DMS 273 (cell line): ENCODE results near the gene ABCD4.

ENCODE experiments used
- DNase-seq: peaks from one replicate; lab custom pipeline; 2025; ENCODE audit not compliant: unreplicated experiment; lab: John Stamatoyannopoulos, UW

Gene ABCD4

DNA sequence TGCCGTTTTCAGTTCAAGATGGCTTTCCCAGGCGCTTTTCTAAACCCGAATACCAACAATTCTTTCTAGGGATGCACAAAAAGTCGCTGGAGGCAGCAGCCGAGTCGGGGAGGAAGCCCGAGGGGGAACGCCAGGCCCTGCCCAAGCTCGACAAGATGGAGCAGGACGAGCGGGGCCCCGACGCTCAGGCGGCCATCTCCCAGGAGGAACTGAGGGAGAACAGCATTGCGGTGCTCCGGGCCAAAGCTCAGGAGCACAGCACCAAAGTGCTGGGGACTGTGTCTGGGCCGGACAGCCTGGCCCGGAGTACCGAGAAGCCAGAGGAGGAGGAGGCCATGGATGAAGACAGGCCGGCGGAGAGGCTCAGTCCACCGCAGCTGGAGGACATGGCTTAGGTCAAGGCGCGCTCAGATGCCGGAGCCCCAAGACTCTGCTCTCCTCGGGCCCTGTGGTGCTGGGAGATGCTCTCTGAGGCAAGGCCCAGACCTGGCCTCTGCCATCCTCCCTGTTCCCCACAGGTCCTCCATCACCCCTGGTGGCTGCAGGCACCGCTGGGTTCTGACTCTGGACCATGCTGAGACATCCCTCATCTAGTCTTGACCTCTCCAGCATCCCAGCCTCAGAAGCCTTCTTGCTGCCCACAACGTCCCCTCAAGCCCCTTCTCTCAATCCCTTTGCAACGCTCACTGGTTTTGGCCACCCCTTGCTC is 42.1 kb downstream of the ABCD4 start:
- DNase-seq = no peak

- no peak for DNase-seq
These were observed 43.2 kb downstream of the ABCD4 start for GRCh38 chr14:74259513-74259912.

DNA sequence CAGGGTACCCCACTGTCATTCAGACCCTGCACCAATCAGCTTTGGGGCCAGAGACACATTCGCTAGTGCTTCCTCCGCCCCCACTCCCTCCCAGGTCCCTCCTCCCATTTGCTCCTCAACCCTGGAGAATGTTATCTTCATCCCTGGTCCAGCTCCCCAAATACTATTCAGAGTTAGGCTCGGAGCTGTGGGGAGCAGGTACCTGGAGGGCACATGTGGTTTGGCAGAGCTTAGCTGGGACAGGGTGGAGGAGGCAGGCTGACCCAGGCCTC is 44.0 kb downstream of the ABCD4 start:
- no peak for DNase-seq

DNA sequence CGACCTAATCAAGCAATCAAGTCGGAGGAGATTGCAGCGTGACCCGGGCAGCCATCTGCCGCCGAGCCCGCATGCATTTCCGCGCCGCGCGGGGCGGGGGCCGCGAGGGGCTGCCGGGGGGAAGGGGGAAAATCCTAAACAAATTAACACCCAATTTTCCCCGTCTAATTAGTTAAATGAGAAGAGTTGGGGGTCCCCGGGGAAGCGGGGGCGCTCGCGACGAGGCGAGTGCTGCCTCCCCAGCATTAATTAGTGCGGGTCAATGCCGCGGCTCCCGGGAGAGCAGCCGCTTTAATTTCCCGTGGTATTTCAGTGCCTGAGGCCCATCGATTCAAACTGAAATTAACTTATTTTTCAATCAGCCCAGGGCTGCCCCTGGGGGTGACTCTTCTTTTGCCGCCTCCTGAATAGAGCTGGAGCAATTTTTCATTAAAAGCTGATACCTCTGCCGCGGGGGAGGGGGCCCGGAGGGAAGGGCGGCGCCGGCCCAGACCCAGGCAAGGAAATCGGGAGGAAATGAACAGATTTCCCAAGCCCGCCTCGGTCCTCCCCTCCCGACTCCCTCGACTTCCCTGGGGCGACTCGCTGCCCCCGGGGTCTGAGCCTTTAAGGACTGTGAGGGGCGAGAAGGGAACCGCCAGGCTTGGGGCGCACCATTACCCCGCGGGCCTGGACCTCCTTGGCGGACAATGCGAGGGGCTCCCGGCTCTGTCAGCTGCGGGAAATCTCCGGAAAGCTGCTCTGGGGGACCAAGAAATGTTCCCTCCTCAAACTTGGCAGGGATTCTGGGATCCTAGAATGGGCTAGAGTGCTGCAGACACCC is 44.6 kb downstream of the ABCD4 start:
- DNase-seq = peak; percentile 70

DNA sequence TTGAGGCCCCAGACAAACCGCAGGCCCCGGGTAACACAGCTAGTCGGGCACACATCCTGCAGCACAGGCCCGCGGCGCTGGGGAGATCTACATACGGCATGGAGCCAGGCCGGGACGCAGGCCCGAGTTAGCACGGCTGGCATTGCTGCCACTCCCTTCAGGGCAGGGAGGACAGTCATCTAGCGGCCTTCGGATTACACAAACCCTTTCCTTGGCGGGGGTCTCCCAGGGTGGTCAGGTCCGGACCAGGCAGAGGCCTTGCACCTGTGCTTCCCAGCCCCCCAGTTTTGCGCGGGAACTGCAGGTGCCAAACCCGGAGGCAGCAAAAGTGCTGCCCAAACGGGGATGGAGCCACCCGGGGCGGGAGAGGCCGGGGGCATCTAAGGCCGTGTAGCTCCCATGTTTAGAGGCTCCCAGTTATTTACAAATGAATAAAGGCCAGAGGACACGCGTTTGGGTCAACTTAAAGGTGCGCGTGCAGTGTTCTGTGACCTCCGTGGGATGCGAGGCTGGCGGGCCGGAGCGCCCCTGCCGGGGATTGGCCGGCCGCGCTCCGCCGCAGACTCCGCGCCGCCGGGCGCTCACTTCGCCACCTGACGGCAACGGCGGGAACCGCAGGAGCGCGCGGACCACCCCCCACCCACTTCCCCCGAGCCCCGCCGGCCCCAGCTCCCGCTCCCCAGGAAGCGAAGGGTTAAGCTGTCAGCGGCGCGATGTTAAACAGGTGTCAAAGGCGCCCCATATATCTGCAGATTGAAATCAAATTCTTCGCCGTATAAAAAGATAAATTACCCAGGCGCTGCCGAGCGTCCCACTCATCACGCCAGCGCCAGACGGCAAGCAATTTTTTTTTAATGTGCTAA is 45.4 kb downstream of the ABCD4 start:
- DNase-seq = peak; percentile 87

GRCh38 chr14:74255281-74255680 is 47.5 kb downstream of the ABCD4 start:
- peak; percentile 92 for DNase-seq

DNA sequence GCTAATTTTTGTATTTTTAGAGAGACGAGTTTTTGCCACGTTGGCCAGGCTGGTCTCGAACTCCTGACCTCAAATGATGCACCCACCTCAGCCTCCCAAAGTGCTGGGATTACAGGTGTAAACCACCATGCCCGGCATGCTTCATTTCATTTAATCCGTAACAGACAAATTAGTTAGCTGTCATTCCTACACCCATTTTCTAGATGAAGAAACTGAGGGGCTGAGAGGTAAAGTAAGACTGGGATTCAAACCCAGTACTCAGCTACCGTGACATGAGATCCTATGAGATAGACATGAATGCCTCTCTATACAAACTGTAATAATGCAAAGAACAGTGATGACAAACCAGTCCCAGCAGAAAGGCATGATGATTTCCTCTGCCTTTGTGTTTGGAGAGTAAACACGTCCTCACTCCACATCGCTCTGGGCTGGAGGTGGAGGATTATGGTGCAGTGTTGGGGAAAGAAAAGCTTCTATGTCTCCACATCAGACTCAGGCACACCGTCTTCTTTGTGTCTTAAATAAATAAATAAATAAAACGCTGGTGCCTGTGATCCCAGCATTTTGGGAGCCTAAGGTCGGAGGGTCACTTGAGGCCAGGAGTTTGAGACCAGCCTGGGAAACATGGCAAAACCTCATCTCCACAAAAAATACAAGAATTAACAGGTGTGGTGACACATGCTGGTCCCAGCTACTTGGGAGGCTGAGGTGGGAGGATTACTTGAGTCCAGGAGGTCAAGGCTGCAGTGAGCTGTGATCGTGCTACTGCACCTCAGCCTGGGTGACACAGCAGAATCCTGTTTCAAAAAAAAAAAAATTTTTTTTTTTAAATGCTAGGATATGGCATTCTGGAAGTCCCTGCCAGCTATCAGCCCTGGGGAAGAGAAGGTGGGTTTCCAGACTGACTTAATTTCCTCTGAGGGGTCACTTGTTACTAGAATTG is 53.0 kb downstream of the ABCD4 start:
- no peak for DNase-seq

DNA sequence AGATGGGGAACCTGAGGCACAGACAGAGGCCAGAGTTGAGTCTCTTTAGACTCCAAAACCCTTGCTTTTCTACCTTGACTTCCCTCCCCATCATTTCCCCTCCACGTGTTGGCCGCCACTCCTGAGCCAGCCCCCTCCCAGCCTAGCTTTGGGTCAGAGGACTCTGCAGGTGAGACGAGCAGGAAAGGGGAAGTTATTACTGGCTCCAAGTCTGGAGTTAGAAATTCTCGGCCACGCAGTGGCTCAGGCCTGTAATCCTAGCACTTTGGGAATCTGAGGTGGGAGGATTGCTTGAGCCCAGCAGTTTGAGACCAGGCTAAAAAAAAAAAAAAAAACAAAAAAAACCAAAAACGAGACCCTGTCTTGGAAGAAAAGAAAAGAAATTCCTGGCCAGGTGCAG is 54.7 kb downstream of the ABCD4 start:
- DNase-seq = no peak

DNA sequence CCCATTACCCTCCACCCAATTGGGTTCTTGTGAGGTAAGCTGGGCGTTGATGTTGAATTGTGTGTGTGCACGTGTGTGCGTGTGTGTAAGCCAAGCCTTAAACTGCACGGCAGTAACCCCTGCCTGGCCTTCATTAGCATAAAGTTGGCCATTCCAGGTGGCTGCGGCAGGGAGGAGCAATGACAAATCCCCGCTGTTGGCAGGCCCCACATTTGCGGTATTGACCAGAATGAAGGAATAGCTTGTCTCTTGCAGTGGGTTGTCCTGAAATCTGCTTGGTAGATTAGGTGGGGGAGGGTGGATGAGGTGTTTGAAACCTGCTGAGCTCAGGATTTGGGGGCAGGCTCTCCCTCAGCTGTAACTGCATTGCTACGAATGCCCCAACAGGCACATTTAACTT is 56.2 kb downstream of the ABCD4 start:
- no peak for DNase-seq

- no peak for DNase-seq
These were observed 57.4 kb downstream of the ABCD4 start for GRCh38 chr14:74245292-74245691.

DNA sequence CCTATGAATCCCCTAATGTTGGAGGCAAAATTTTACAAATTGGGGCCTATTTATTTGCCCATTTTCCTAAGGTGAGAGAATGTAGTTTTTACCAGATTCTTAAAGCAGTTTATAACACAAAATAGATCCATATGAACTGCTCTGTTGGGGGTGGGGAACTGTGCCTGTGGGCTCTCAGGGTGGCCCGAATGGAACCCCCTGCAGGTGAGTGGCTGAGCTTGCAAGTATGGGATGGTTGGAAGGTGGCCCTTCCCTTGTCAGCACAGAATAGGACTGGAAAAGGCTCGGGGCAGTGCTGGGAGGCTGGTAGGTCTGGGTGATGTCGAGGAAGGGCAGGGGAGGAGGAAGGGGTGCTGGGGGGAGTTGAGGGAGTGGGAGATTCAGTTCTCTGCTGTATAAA is 58.6 kb downstream of the ABCD4 start:
- peak; percentile 36 for DNase-seq

DNA sequence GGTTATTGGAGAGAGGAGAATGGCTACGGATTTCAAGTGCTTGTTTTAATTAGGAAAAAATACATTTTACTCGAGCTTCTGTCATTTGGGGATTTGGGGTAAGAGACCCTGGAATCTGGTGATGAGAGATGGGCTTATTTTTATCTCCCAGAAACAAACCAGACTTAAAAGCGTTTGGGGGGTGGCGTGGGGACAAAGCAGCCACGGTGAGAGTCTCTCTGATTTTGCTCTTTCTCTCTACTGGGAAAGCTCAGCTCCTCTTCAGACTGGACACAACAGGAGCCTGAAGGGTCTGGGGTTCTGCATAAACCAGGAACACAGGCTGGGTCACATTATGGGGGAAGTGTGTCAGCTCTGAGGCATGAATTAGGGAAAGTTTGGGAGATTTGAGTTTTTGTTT is 59.7 kb downstream of the ABCD4 start:
- DNase-seq = no peak

DNA sequence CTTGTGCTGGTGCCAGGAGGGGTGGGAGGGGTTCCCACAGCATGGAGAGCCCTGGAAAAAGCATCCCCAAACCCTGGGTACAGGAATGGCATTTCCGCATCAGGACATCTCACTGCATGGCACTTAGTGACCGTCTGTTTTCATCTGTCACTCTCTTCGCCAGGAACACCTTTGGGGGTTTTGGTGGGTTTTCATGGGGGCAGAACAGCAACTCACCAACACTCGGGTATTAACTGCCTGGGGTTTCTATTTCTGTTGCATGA is 60.0 kb downstream of the ABCD4 start:
- DNase-seq = no peak

DNA sequence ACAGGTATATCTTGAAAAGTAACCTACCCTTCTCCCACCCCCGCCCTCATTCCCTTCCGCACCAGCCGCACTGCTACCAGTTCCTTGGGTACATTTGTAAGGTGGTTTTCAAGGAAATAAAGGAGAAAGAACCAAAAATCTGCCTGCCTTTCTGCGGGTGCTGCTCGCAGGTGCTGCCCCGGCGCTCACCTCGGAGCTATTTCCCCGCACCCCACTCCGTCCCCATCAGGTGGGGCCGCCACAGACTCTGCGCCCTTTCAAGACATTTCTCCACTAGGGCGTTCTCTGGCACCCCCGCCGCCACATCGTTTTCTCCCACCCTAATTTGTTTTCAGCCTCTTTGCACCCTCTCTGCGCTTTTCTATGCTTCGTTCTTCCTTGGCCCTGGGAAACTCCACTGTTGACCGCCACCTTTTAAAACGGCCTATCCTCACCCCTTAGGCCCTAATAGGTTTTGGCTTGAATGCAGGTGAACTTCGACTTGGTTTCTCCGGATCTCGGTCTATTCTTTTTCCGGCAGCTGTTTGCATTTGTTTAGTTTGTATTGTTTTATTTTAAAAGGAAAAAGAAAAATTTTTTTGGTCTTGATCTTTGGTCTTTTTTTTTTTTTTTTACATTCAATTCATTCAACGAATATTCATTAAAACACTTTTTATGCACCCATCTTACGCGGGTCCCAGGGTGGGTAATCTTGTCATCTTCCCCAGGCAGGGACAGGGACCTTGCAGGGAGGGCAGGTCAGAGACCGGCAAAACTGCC is 60.5 kb downstream of the ABCD4 start:
- DNase-seq = no peak

- DNase-seq = no peak
These were observed 61.1 kb downstream of the ABCD4 start for GRCh38 chr14:74241652-74242017.

DNA sequence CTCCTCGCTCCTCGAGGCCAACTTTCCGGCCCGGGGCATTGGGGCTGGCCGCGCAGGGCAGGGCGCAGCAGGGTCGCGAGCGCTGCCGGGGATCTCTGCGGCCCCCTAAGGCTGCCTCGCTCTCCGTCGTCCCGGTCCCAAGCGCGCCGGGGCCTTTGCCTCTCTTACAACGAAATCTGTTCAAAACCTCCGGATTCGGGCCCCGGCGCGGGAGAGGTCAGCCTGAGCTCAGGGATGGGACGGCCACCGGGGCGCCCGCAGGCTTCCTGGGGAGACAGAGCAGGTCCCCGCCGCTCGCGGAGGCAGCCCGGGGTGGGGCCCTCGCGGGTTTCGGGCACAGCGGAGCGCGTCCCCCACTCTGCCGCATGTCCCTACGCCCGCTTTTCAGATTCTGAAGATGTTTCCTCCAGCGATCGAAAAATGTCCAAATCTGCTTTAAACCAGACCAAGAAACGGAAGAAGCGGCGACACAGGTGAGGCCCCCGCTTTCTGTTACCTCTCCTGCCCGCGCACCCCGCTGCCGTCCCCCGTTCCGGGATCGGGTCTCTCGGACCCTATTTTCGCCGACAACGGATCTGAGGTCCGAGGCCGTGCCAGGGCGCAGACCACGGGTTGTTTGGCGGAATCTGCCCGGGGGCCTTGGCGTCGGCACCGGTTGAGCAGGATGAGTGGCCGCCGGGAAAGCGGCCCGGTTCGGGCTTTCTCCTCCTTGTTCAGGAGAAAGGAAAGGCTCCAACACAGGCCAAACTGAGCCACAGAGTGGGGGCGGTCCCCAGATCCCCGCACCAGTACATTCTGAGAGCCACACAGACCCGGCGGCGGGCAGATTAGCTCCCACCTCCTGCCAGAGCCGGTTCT is 61.7 kb downstream of the ABCD4 start:
- DNase-seq = peak; percentile 31

GRCh38 chr14:74239848-74240793 is 62.6 kb downstream of the ABCD4 start:
- DNase-seq = no peak
